ENCODE measurements around the gene DEPDC5.

GRCh38 chr22:31897842-31898805, 144.3 kb downstream of the DEPDC5 start:
- TF ChIP-seq, protein P1, sequence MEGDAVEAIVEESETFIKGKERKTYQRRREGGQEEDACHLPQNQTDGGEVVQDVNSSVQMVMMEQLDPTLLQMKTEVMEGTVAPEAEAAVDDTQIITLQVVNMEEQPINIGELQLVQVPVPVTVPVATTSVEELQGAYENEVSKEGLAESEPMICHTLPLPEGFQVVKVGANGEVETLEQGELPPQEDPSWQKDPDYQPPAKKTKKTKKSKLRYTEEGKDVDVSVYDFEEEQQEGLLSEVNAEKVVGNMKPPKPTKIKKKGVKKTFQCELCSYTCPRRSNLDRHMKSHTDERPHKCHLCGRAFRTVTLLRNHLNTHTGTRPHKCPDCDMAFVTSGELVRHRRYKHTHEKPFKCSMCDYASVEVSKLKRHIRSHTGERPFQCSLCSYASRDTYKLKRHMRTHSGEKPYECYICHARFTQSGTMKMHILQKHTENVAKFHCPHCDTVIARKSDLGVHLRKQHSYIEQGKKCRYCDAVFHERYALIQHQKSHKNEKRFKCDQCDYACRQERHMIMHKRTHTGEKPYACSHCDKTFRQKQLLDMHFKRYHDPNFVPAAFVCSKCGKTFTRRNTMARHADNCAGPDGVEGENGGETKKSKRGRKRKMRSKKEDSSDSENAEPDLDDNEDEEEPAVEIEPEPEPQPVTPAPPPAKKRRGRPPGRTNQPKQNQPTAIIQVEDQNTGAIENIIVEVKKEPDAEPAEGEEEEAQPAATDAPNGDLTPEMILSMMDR (IDR thresholded peaks at IDR 0.05): no peak
- no peak for TF ChIP-seq POLR2A (IDR thresholded peaks at IDR 0.05)
- TF ChIP-seq POLR2AphosphoS5 (IDR thresholded peaks at IDR 0.05): no peak
